ENCODE results near the gene PACS1.
"Not testable (repeated sequence)": the region's sequence is repeated elsewhere in the genome, so short reads cannot be mapped to it uniquely, and the experiment has no call there.

Gene PACS1

GRCh38 chr11:66263231-66263630 lies 193.2 kb downstream of the PACS1 start:
- DNase-seq: no peak

- no peak for DNase-seq
Observed at GRCh38 chr11:66263785-66264184, 193.7 kb downstream of the PACS1 start.

GRCh38 chr11:66264383-66264782 lies 194.3 kb downstream of the PACS1 start:
- DNase-seq: no peak

GRCh38 chr11:66264914-66265313 lies 194.8 kb downstream of the PACS1 start:
- peak; percentile 42 for DNase-seq

- no peak for DNase-seq
Observed at GRCh38 chr11:66265531-66266377, 195.7 kb downstream of the PACS1 start.

- no peak for DNase-seq
Observed at GRCh38 chr11:66266378-66267038, 196.4 kb downstream of the PACS1 start.

- DNase-seq: no peak
Observed at GRCh38 chr11:66267039-66267378, 196.9 kb downstream of the PACS1 start.

GRCh38 chr11:66267379-66268243 lies 197.5 kb downstream of the PACS1 start:
- DNase-seq: peak; percentile 89

GRCh38 chr11:66268244-66268951 lies 198.3 kb downstream of the PACS1 start, which contains the start of gene RAB1B:
RAB1B (plus strand) TSS chr11:66268639; CDS start chr11:66268680, 41 bp downstream.
- DNase-seq: peak; percentile 99

GRCh38 chr11:66268952-66269905 lies 199.2 kb downstream of the PACS1 start:
- no peak for DNase-seq

- DNase-seq: no peak
Observed at GRCh38 chr11:66271816-66272215, 201.7 kb downstream of the PACS1 start.

GRCh38 chr11:66272596-66272995 lies 202.5 kb downstream of the PACS1 start:
- no peak for DNase-seq

GRCh38 chr11:66274219-66274618 lies 204.1 kb downstream of the PACS1 start:
- no peak for DNase-seq

- DNase-seq: no peak
Observed at GRCh38 chr11:66275396-66275795, 205.3 kb downstream of the PACS1 start.

- no peak for DNase-seq
Observed at GRCh38 chr11:66275984-66276612, 206.0 kb downstream of the PACS1 start.

- DNase-seq: not testable (repeated sequence)
Observed at GRCh38 chr11:66276619-66277018, 206.5 kb downstream of the PACS1 start.

GRCh38 chr11:66277064-66277463 lies 207.0 kb downstream of the PACS1 start:
- DNase-seq: not testable (repeated sequence)

- peak; percentile 55 for DNase-seq
Observed at GRCh38 chr11:66277471-66278362, 207.6 kb downstream of the PACS1 start, which contains the start of gene CNIH2. CNIH2 (plus strand) TSS chr11:66278175; CDS start chr11:66278457, 282 bp downstream.

- DNase-seq: no peak
Observed at GRCh38 chr11:66278363-66279091, 208.5 kb downstream of the PACS1 start.
